Measurements from ENCODE around the gene MLF1.
A peak's percentile ranks its signal among the peaks of the same experiment; 100 is the strongest.

MLF1 gene

GRCh38 chr3:158574646-158575045 lies 3.7 kb downstream of the MLF1 start:
- no peak for DNase-seq (ENCODE audit: low read depth in 2 of 2)

- DNase-seq (ENCODE audit: low read depth in 2 of 2): no peak
Observed at GRCh38 chr3:158590223-158590622, 19.2 kb downstream of the MLF1 start.

- DNase-seq (ENCODE audit: low read depth in 2 of 2): no peak
Observed at GRCh38 chr3:158600787-158601186, 29.8 kb downstream of the MLF1 start.

GRCh38 chr3:158602227-158602626 lies 31.2 kb downstream of the MLF1 start:
- no peak for DNase-seq (ENCODE audit: low read depth in 2 of 2)

- no peak for DNase-seq (ENCODE audit: low read depth in 2 of 2)
Observed at GRCh38 chr3:158617982-158618875, 47.2 kb downstream of the MLF1 start.

GRCh38 chr3:158625881-158626280 lies 54.9 kb downstream of the MLF1 start:
- no peak for DNase-seq (ENCODE audit: low read depth in 2 of 2)

GRCh38 chr3:158631981-158632380 lies 61.0 kb downstream of the MLF1 start:
- DNase-seq (ENCODE audit: low read depth in 2 of 2): no peak

GRCh38 chr3:158640646-158641045 lies 69.7 kb downstream of the MLF1 start:
- DNase-seq (ENCODE audit: low read depth in 2 of 2): no peak

GRCh38 chr3:158642005-158642404 lies 71.0 kb downstream of the MLF1 start:
- no peak for DNase-seq (ENCODE audit: low read depth in 2 of 2)

- no peak for DNase-seq (ENCODE audit: low read depth in 2 of 2)
Observed at GRCh38 chr3:158642474-158643210, 71.6 kb downstream of the MLF1 start.

- DNase-seq (ENCODE audit: low read depth in 2 of 2): peak; percentile 85 to 87
Observed at GRCh38 chr3:158644345-158644908, 73.4 kb downstream of the MLF1 start, which contains the start of gene GFM1. Gene GFM1 (plus strand): TSS chr3:158644527. CDS start chr3:158644635, 108 bp downstream.

- DNase-seq (ENCODE audit: low read depth in 2 of 2): no peak
Observed at GRCh38 chr3:158649791-158650190, 78.8 kb downstream of the MLF1 start.

- DNase-seq (ENCODE audit: low read depth in 2 of 2): no peak
Observed at GRCh38 chr3:158651192-158651591, 80.2 kb downstream of the MLF1 start.

- DNase-seq (ENCODE audit: low read depth in 2 of 2): no peak
Observed at GRCh38 chr3:158652463-158652862, 81.5 kb downstream of the MLF1 start.

All from fibroblast of skin of left quadriceps (primary cell).